ENCODE measurements around the gene SBK2.

- TF ChIP-seq CTCF (conservative IDR thresholded peaks at IDR 0.05; ENCODE audit: low read depth, low read length) (no peak), EZH2 (IDR thresholded peaks at IDR 0.05; ENCODE audit: low read length, unreplicated experiment) (no peak)
These were observed 43.8 kb downstream of the SBK2 start for GRCh38 chr19:55493052-55493644.
